HG02642 (cell line): ENCODE data around the gene APOL2.
"Not testable (repeated sequence)": the region's sequence is repeated elsewhere in the genome, so short reads cannot be mapped to it uniquely, and the experiment has no call there.

Source experiments
- ATAC-seq: cut with Tn5 transposase; IDR thresholded peaks from one replicate; pipeline ENCODE4 v1.9.1; 2021; ENCODE audit warnings: mild to moderate bottlenecking; ENCODE audit not compliant: unreplicated experiment, poor library complexity

APOL2 gene

DNA sequence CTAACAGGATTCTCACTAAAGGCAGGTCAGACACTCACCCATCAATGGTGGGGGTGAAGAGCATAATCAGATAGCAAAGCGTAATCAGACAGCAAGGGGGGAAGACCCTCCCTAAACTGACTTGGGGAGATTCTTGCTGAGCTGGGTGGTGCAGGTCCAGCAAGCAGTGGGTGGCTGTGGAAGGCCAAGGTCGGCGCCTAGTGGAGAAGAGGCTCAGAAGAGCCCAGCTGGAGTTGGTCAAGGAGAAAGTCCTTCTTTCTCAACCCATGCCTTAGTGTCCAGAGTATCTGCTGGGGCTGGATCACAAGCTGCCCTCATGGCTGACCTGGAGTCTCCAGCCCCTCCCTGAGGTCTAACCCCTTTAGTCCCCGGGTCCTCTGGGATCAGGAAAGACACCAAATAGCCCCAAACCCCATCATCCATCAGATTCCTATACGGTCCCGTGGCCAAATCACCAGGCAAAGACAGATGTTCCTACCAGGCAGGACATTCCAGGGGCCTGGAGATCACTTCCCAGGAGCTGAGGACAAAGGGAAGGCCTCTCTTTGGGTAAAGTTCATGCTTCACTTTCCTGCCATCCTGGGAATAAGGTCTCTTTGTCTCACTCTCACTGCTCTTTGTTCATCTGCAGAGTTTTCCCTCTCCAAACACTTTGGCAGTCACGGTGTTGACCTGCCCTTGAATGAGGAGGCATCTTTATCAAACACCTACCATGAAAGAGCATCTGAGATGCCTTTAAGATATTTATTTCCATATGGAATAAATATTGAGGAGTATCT, 24.7 kb upstream of the APOL2 start:
- ATAC-seq = not testable (repeated sequence)

DNA sequence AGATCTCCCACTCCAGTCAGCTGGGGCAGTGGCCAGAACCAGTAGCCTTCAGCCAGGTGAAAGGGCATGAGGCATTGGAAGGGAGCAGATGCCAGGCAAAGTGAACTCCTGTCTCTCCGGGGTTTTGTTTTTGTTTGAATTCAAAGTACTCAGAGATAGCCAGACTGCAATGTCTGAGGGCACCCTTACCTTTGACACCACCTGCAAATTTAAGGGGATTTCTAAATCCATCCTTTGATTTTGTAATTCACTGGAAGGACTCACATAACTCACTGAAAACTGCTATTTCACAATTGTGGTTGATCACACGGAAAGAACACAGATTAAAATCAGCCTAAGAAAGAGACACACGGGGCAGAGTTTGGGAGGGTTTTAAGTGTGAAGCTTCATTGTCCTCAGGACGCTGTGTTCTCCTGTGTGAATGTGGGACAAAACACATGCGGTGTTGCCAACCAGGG, 23.9 kb upstream of the APOL2 start:
- ATAC-seq = not testable (repeated sequence)

DNA sequence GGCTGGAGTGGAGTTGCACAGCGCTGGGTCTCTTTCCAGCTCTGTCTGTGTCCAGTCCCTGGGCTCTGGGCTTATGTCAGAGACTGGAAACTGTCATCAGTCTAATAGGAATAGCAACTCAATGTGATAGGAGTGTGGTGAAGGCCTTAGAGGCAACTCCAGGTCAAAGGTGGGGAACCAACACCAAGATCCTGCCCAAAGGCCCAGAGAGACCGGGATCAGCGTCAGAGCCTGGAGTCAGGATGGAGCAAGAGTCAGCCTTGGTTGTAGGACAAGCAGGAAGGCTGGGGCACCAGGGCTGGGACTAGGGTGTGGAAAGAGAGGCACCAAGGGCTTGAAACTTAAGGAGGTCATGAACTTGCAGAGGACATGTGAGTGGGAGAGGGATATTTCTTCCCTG, 23.0 kb upstream of the APOL2 start:
- not testable (repeated sequence) for ATAC-seq

DNA sequence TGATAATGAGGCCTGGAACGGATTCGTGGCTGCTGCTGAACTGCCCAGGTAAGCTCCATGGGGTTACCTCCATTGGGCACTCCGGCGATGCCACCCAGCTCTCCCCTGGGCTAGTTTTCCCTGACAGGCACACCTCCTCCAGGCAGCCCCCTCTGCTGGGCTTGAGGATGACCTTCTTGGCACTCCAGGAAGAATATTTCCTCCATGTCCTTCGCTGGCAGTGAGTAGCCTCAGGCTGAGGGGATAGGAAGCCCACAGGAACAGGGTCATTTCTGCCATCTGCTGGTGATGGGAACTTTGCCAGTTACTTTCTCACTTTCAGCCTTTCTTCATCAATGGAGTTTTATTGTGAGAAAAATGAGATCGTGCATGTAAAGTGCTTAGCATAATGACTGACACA, 22.3 kb upstream of the APOL2 start:
- not testable (repeated sequence) for ATAC-seq

DNA sequence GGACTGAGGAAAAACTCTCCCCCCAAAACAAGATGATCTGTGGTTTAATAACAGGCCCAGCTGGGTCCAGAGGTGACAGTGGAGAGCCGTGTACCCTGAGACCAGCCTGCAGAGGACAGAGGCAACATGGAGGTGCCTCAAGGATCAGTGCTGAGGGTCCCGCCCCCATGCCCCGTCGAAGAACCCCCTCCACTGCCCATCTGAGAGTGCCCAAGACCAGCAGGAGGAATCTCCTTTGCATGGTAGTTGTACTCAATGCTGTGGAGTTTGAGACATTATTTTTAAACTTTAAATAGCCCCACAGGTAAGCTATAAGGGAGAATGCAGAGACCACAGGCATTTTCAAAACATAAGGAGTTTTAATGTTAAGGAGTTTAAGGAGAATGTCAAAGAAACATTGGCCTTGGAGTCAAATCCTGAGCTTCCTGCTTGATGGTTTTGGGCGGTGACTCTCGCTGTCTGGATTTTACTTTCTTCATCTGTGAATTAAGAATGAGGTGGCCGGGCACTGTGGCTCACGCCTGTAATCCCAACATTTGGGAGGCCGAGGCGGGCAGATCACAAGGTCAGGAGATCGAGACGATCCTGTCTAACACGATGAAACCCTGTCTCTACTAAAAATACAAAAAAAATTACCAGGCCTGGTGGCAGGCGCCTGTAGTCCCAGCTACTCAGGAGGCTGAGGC, 20.4 kb upstream of the APOL2 start:
- ATAC-seq = no peak

DNA sequence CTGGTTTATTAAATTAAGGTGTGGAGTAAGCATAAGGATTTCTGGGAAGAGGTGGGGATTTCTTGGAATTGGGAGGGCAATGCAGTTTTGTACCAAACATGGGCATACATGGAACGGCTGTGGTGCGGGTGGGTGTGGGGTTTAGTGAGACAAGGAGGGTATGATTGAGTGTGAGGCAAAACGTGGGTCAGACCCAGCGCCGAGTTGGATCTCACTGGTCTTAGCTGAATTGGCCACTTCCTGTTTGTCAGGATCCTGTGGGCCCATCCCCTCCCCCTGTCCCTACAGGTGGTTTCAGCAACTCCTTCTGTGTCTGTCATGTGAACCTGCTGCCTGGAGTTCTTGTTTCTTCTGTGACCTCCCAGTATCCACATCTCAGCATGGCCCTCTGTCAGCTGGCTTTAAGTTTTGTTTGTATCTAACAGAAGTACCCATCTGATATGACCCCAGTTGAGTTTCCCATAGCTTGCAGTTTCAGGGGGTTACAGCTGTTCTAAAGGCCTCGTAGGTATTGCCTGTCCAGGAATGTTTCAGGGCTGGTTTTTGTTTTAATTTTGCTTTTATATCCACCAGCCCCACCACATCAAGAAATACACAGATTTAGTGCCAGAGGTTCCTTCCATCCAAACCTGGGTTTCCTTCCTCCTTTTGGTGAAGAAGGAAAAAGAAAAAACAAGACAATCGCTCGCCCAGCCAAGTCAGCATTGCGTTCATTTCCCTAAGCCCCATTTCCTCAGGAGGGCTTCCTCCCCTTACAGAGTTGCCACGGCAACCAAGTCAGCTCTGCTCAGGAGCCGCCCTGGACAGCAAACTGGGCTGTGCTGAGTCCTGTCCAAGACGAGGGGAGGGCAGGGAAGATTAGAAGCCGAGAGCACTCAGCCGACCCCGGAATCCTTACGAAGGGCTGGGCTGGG, 19.6 kb upstream of the APOL2 start:
- no peak for ATAC-seq

DNA sequence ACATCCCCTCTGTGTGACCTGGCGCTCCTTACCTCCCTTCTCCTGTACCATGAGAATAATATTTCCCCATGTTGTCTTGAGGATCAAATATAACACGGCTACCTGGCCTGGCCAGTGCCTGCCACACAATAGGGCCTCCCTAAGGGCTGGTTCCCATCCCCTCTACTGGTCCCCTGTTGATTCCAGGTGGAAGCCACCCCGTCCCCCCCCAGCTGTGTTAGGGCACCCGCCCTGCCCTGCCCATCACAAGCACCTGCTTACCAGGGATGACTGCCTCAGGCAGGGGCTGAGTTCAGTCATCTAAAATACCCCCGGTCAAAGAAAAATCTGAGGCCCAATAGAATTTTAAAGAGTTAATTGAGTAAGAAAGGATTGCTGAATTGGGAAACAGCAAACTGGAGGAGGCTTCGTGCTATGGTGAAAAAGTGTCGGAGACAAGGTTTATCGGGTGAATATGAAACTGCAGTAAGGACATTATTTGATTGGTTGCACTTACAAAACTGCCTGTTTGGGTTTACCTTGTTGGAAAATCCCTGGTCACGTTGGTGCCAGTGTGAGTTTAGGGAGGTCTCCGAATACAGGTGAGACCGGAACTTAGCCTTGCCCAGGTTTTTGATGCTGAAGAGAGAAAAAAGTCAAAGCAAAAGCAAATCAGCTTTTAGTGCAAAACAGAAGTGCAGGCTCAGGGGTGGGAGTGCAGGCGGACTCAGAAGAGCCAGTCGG, 18.8 kb upstream of the APOL2 start:
- no peak for ATAC-seq

DNA sequence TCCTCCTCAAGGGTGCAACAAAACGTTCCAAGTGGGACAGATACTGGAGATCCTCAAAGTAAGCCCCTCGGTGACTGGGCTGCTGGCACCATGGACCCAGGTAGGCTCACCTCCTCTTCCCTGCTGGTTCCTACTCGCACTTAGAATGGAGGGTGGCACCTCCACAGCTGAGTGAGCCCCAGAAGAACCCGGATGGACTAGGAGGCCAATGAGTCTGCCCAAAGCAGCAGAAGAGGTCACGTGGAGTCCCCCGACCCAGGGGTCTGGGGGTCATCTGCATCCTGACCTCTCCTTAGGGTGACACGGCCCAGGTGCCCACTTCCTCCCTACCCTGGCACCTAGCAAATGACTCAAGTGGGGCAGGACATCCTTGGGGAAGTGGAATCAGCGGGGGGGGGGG, 18.0 kb upstream of the APOL2 start:
- ATAC-seq = no peak

DNA sequence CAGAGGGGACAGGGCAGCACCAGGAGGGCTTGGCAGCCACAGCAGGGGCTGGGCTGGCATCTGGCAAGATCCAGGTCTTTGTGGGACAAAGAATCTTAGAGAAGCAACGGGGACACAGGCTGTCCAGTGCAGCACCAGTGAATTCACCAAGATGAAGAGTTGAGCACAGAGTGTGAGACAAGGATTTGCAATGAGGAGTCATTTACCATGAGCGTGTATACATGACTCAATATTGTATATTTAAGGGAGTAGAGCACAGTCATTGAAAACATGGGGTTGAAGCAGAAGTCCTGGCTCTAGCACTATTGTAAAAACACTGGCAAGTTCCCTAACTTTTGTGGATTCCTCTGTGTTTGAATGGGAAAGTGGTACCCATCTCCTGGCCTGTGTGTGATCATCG, 17.2 kb upstream of the APOL2 start:
- no peak for ATAC-seq

DNA sequence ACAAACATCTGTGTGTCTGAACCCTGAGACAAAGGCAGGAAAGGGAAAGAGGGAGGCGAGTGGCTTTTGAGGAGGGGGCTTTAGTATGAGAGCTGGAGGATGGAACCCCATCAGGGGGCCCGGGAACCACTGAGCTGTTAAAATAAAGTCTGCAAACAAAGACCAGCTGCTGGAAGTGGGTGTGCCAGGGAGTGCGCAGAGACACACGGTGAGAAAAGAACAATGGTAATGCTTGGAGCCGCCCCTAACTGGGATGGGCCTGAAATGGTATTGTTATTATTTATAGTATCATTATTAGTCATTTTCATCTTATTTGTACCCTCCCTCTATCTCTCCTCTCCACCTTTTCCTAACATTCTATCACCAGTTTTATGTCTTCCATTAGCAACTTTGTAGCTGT, 16.2 kb upstream of the APOL2 start:
- not testable (repeated sequence) for ATAC-seq

DNA sequence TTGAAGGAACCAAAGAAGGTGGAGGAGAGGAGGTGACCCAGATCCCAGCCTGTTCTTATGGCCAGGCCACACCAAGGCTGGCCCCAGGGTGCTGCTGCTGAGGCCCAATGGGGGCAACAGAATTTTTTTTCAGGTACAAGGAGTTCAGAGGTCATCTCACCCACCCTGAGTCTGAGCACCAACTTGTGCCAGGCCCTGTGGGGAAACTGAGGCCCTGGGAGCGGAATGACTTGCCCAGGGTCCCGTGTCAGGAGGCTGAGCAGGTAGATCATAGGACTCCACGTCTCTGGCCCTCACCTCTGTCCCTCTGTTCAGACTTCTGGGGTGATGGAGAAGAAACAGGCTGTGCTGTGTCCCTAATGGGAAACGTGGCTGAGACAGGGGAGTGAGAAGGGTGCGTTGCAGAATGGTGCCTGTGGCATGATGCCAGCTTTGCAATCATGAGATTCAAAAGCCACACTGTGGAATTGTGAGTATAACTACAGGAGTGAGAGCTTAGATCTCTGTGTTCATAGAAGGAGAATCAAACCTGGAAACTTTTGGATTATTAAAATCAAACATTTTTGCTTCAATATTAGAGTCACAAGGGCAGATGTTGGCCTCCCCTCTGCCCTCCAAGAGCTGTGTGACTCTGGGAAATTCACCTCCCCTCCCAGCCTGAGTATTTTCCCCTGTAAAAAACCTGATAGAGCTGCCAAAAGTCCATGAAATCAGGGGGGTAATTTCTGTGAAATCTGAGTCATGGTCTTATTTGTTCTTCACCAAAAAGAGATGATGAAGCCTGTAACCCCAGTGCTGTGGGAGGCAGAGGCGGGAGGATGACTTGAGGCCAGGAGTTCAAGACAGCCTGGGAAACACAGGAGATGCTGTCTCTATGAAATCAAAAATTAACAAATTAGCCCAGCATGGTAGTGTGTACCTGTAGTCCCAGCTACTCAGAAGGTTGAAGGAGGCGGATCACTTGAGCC, 14.5 kb upstream of the APOL2 start:
- ATAC-seq = no peak

DNA sequence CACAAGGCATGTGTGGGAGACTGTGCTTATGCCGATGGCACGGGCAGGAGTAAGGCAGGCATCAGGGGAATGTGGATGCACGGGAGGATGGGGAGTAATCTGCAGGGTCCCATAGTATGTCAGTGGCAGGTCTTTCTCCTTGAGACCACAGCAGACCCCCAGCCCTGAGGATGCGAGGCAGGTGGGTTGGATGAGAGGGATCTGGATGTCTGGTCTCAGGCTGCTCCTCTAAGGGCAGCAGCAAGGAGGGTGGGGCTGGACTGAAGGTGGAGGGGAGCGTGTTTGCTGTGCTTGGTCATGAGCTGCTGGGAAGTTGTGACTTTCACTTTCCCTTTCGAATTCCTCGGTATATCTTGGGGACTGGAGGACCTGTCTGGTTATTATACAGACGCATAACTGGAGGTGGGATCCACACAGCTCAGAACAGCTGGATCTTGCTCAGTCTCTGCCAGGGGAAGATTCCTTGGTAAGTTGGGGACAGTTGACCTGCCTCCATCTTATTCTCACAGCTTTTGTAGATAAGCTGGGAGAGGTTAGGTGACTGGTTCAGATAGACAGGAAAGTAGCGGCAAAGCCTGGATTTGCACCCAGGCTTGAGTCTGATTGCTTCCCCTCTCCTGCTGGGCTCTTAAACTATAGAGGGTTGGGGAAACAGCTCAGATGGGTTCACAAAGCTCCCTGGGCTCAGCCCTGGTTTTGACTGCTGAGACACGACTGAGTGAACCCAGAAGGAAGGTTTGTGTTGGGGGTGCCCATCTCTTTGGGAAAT, 13.6 kb upstream of the APOL2 start, which contains the start of gene APOL1:
Gene APOL1, plus strand, starts transcription at position 380 of the 769 bp plus-strand sequence. CDS start 1,823 bp downstream, outside the sequence.
- ATAC-seq = no peak

DNA sequence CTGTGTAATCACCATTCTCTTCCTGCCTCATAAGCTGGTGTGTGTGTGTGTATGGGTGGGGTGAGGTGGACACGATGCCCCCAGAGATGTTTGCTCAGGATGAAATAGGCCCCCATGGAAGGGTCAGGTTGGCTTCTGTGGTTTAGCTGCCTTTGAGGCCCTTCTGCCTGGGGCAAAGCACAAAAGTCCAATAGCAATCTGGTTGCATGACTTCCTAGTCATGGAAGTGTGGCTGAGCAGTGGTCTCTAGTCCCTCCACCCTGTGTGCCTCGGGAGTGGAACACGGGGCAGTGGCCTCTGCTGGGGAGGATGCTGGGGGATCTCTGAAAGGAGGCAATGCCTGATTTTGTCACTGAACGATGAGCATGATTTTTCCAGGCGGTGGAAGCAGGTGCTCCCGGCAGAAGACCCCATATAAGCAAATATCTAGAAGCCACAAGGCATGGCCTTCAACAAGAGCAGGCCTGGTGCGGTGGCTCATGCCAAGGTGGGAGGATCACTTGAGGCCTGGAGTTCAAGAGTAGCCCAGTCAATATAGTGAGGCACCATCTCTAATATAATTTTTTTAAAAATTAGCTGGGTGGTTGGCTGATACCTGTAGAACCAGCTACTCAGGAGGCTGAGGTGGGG, 12.8 kb upstream of the APOL2 start:
- not testable (repeated sequence) for ATAC-seq

DNA sequence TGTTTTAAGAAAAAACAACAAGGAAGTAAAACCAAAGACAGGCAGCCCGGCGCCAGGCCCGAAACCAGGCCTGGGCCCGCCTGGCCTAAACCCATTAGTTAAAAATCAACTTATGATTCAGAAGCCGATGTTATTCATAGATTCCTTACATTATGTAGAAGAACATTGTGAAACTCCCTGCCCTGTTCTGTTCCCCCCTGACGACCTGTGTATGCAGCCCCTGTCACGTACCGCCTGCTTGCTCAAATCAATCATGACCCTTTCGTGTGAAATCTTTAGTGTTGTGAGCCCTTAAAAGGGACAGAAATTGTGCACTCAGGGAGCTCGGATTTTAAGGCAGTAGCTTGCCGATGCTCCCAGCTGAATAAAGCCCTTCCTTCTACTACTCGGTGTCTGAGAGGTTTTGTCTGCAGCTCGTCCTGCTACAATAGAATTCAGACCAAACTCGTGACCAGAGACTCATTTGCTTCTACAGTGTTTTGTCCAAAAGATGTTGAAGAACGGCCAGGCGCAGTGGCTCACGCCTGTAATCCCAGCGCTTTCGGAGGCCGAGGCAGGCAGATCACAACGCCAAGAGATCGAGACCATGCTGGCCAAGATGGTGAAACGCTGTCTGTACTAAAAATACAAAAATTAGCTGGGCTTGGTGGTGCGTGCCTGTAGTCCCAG, 11.1 kb upstream of the APOL2 start:
- not testable (repeated sequence) for ATAC-seq

DNA sequence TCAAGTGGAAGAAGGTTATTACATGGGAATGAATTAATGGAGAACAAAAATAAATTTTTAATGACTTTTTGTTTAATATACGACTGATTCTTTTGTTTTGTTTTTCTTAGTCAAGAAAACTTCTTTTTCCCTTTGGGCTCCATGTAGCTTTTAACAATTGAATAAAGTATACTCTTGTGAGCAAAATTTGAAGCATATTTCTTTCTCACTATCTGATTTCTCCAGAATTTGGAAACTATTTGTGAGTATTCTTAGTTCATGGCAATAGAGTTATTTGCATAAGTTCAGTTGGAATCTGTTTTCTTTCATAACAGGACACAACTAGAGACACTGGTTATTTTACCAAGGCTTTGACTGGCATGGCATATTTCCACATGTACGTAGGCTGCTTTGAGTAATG, 9.8 kb upstream of the APOL2 start:
- no peak for ATAC-seq

DNA sequence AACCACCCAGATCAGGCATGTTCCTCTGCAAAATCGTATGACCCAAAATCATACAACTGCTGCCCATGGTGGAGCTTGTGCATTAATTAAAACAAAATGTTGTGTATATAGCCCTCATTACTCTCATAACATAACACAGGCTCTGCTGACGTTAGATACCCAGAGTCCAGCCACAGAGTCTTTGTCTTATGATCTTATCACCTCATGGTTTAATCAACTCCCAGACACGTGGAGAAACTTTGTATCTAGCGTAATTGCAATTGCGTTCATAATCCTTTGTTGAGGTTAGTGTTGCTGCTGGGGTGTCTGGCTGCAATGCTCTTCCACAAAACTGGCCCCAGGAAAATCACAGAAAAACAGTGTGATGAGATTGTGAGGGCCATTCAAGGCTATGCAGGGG, 8.6 kb upstream of the APOL2 start:
- ATAC-seq = no peak

DNA sequence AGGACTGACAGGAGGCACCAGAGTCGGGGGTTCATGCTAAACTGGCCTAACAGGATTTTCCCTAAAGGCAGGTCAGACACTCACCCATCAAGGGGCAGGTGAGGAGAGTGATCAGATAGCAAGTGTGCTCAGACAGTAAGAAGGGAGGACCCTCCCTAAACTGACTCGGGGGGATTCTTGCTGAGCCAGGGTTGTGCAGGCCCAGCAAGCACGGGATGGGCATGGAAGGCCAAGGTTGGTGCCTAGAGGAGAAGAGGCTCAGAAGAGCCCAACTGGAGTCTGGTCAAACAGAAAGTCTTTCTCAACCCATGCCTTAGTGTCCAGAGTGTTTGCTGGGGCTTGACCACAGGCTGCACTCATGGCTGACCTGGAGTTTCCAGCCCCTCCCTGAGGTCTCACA, 7.4 kb upstream of the APOL2 start:
- no peak for ATAC-seq
